ENCODE results near the gene GNG2. TPM values are rescaled to one million over a fixed set of nuclear protein-coding genes. Genes with fewer than 3 reads are reported as not detected.
A peak's percentile ranks its signal among the peaks of the same experiment; 100 is the strongest.

The GNG2 gene
- total RNA-seq, 1 donor from 2014 or later = 56.8 TPM

DNA sequence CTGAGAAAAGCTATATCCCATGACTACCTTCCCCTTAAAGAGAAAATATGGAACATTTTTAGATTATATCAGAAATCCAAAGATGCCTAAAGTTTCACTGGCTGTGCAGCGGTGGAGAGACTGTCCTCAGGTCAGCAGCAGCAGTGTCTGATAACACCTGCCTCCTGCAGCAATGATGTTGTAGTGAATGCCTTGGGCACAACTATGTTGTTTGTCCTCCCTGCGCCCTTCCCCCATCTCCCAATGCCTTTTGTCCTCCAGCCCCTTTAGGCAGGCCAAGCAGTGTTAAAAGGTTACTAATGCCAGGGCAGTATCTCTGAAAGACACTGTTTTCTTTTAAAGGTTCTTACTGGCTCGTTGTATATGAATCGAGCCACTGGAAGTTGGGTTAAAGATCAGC is 142.1 kb downstream of the GNG2 start:
- H3K27me3 Mint-ChIP-seq (ENCODE audit: insufficient read depth, low read depth) = no peaks in the 10 kb centered on the region
- H3K36me3 Mint-ChIP-seq = peaks cover 29% of the 10 kb centered on the region
- H3K27ac Mint-ChIP-seq = no peak overlapping the region
- no peak overlapping the region for H3K9ac ChIP-seq
- no peak overlapping the region for H2AFZ ChIP-seq (replicated peaks)
- H3K4me3 ChIP-seq = no peak overlapping the region
- H3K9me3 ChIP-seq (ENCODE audit: low read depth) = no peaks in the 10 kb centered on the region
- H3K4me1 Mint-ChIP-seq = no peaks in the 10 kb centered on the region
- H3K27me3 ChIP-seq = no peaks in the 10 kb centered on the region
- H3K27ac ChIP-seq = no peak overlapping the region
- peaks cover 3% of the 10 kb centered on the region for H3F3A ChIP-seq (ENCODE audit: low read depth)
- H3K4me3 Mint-ChIP-seq = no peak overlapping the region
- peaks cover 13% of the 10 kb centered on the region for H3K4me1 ChIP-seq
- H3K79me2 ChIP-seq (ENCODE audit: low read depth) = peaks cover 19% of the 10 kb centered on the region
- DNase-seq (ENCODE audit: low spot score) = peak; percentile 30
- TF ChIP-seq, protein P1, sequence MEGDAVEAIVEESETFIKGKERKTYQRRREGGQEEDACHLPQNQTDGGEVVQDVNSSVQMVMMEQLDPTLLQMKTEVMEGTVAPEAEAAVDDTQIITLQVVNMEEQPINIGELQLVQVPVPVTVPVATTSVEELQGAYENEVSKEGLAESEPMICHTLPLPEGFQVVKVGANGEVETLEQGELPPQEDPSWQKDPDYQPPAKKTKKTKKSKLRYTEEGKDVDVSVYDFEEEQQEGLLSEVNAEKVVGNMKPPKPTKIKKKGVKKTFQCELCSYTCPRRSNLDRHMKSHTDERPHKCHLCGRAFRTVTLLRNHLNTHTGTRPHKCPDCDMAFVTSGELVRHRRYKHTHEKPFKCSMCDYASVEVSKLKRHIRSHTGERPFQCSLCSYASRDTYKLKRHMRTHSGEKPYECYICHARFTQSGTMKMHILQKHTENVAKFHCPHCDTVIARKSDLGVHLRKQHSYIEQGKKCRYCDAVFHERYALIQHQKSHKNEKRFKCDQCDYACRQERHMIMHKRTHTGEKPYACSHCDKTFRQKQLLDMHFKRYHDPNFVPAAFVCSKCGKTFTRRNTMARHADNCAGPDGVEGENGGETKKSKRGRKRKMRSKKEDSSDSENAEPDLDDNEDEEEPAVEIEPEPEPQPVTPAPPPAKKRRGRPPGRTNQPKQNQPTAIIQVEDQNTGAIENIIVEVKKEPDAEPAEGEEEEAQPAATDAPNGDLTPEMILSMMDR (IDR thresholded peaks at IDR 0.05) = no peak
- TF ChIP-seq EZH2phosphoT487 (IDR thresholded peaks at IDR 0.05) = no peak
- TF ChIP-seq EZH2 (IDR thresholded peaks at IDR 0.05) = no peak
- peaks cover 56% of the 10 kb centered on the region for H3K36me3 ChIP-seq
- peaks cover 14% of the 10 kb centered on the region for H4K20me1 ChIP-seq (ENCODE audit: low read depth)
- H3K4me2 ChIP-seq = peak overlapping the region; percentile 29
- no peaks in the 10 kb centered on the region for H3K9me3 Mint-ChIP-seq

DNA sequence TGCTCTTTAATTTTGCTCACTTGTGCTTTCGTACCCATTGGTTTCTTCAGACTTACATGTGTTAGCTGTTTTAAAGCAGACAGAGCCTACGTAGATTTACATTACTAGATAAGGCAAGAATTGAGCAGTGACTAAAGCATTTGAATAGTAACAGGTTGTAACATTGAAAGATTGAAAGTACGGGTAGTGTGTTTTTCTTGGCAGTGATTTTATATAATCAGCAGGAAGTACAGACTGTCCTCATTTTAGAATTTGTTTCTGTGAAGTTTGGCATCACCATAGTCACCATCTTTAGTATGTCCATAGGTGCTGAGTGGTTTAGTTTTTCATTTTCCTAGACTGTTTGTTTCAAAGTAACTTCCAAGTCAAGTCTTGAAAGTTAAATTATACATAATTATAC is 142.9 kb downstream of the GNG2 start:
- H3K4me2 ChIP-seq = no peak overlapping the region
- no peak overlapping the region for H3K27ac ChIP-seq
- no peak overlapping the region for H3K4me3 ChIP-seq
- Mint-ChIP-seq H3K36me3 (peaks cover 31% of the 10 kb centered on the region), H3K27me3 (ENCODE audit: insufficient read depth, low read depth) (no peaks in the 10 kb centered on the region), H3K27ac (no peak overlapping the region), H3K4me1 (no peaks in the 10 kb centered on the region), H3K9me3 (no peaks in the 10 kb centered on the region), H3K4me3 (no peak overlapping the region)
- H3K79me2 ChIP-seq (ENCODE audit: low read depth) = peaks cover 11% of the 10 kb centered on the region
- no peak for DNase-seq (ENCODE audit: low spot score)
- no peaks in the 10 kb centered on the region for H3K9me3 ChIP-seq (ENCODE audit: low read depth)
- H3K36me3 ChIP-seq = peaks cover 53% of the 10 kb centered on the region
- peaks cover 19% of the 10 kb centered on the region for H4K20me1 ChIP-seq (ENCODE audit: low read depth)
- H3F3A ChIP-seq (ENCODE audit: low read depth) = peaks cover 1% of the 10 kb centered on the region
- no peaks in the 10 kb centered on the region for H3K27me3 ChIP-seq
- no peak overlapping the region for H3K9ac ChIP-seq
- TF ChIP-seq, protein P1 (IDR thresholded peaks at IDR 0.05) = no peak
- TF ChIP-seq EZH2phosphoT487 (IDR thresholded peaks at IDR 0.05) = no peak
- no peak for TF ChIP-seq EZH2 (IDR thresholded peaks at IDR 0.05)
- no peak overlapping the region for H2AFZ ChIP-seq (replicated peaks)
- peaks cover 13% of the 10 kb centered on the region for H3K4me1 ChIP-seq

DNA sequence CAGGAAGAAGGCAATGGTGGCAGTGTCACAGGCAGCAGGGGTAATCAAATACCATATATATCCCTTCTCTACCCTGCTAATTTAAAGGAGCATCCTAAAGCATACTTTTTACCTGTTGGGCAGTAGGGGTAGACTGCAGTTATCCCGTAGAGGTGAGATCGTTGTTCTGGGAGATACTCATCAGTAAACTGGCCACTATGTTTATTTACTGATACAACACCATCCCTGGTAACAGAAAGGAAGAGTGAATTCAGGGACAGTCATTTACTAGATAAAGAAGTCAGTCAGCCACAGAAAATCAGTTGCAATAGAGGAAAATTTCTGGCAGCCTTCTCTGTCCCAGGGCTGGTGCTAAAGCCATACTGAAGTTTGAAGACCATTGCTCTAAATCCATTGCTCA is 145.2 kb downstream of the GNG2 start:
- TF ChIP-seq, protein P1 (IDR thresholded peaks at IDR 0.05) = no peak
- no peak for TF ChIP-seq EZH2phosphoT487 (IDR thresholded peaks at IDR 0.05)
- no peak for TF ChIP-seq EZH2 (IDR thresholded peaks at IDR 0.05)
- Mint-ChIP-seq H3K27me3 (ENCODE audit: insufficient read depth, low read depth) (no peaks in the 10 kb centered on the region), H3K36me3 (peaks cover 33% of the 10 kb centered on the region), H3K9me3 (no peaks in the 10 kb centered on the region), H3K4me3 (no peak overlapping the region), H3K4me1 (no peaks in the 10 kb centered on the region), H3K27ac (no peak overlapping the region)
- no peaks in the 10 kb centered on the region for H3K9me3 ChIP-seq (ENCODE audit: low read depth)
- DNase-seq (ENCODE audit: low spot score) = no peak
- no peak overlapping the region for H3K4me3 ChIP-seq
- H3K27ac ChIP-seq = no peak overlapping the region
- peaks cover 13% of the 10 kb centered on the region for H3K4me1 ChIP-seq
- H3K4me2 ChIP-seq = no peak overlapping the region
- peaks cover 17% of the 10 kb centered on the region for H4K20me1 ChIP-seq (ENCODE audit: low read depth)
- no peaks in the 10 kb centered on the region for H3K79me2 ChIP-seq (ENCODE audit: low read depth)
- no peak overlapping the region for H2AFZ ChIP-seq (replicated peaks)
- H3F3A ChIP-seq (ENCODE audit: low read depth) = peaks cover 3% of the 10 kb centered on the region
- peaks cover 31% of the 10 kb centered on the region for H3K36me3 ChIP-seq
- H3K27me3 ChIP-seq = no peaks in the 10 kb centered on the region
- no peak overlapping the region for H3K9ac ChIP-seq

Measured in neural progenitor cell (in vitro differentiated cells).